A172 (cell line): ENCODE results near the gene LRRC59. TPM values are rescaled to one million over a fixed set of nuclear protein-coding genes. Genes with fewer than 3 reads are reported as not detected.
"Not testable (repeated sequence)": the region's sequence is repeated elsewhere in the genome, so short reads cannot be mapped to it uniquely, and the experiment has no call there.

Experiments used
- DNase-seq: peaks from one replicate; pipeline ENCODE4 v3.0.0-alpha.2; 2015; ENCODE audit warnings: low spot score
- total RNA-seq: library from RNA; depleted of rRNA; stranded (reverse); fragments of >200 nt; shearing (Covaris generic); gene quantifications from 2 replicates; pipeline ENCODE4 v1.2.3, GENCODE V29; 2014; rRNA removed

LRRC59 gene
- total RNA-seq = 259 and 262 TPM in 2 replicates

GRCh38 chr17:50397111-50397918, at the start of gene LRRC59:
Gene LRRC59 (minus strand): TSS chr17:50397523. CDS start chr17:50397317, 206 bp downstream.
- peak; percentile 72 for DNase-seq

GRCh38 chr17:50445730-50446325, 48.5 kb upstream of the LRRC59 start:
- no peak for DNase-seq

DNA sequence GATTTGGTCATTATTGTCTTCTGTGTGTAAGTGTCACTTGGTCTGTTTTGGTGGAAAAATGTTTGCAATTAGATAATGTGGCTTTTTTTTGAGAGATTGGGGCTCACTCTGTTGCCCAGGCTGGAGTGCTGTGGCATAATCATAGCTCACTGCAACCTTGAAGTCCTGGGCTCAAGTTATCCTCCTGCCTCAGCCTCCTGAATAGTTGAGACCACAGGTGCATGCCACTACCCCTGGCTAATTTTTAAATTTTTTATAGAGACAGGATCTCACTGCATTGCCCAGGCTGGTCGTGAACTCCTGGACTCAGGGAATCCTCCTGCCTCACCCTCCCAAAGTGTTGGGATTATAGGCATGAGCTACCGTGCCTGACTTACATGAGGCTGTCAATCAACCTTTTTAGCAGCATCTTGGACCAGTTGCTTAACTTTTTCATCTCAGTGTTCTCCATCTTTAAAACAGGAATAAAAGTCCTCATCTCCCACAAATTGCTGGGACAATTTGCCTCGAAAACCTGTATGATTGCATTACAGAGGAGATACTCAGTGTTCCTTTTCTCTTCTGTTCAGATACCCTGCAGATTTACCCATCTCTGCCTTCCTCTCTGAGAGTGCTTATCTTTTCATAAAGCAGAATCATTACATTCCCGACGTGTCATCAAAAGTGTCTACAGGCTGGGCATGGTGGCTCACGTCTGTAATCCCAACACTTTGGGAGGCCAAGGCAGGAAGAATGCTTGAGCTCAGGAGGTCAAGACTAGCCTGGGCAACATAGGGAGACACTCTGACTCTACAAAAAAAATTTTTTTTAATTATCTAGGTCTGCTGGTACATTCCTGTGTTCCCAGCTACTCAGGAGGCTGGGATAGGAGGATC, 47.8 kb upstream of the LRRC59 start:
- DNase-seq = no peak

- no peak for DNase-seq
Measured at GRCh38 chr17:50443505-50443974, 46.2 kb upstream of the LRRC59 start.

- no peak for DNase-seq
Measured at GRCh38 chr17:50440838-50441829, 43.8 kb upstream of the LRRC59 start.

- no peak for DNase-seq
Measured at GRCh38 chr17:50440172-50440837, 43.0 kb upstream of the LRRC59 start.

- DNase-seq = no peak
Measured at GRCh38 chr17:50439008-50439407, 41.7 kb upstream of the LRRC59 start.

DNA sequence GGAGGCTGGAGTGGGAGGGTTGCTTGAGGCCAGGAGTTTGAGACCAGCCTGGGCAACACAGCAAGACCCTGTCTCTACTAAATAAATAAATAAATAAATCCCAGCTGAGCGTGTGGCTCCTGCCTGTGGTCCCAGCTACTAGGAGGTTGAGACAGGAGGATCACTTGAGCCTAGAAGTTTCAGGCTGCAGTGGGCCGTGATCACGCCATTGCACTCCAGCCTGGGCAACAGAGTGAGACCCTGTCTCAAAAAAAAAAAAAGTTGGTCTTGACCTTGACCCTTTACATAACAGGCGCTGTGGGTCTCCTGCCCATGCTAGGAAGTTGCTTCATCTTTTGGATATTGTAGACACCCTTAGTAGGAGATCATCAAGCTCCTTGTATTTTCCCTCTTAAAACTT, 40.1 kb upstream of the LRRC59 start:
- DNase-seq = no peak

DNA sequence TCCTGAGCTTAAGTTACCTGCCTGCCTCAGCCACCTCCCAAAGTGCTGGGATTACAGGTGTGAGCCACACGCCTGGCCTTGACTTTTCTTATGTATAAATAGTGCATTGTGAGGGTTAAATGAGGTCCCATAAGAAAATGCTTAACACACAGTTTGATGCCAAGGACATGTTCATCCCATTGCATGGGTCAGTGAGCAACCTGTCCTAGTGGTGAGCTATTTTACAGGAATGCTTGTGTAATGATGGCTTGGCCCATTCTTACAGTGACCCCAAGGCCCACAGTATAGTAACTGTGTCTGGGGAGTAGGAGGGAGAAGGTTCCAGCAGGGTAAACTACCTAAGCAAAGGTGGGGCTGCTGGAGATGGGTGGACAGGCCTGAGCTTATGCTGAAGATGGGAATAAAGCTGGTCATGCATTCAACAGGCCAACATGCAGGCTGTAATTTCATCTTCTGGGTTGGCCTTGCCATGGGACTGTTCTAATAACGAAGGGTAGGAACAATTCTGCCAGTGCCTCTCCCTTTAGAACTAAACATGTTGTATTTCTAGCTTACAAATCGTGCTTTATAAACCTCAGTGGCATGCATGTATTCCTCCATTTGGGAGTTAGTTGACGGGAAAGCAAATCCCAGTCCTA, 34.9 kb upstream of the LRRC59 start:
- DNase-seq = no peak

- no peak for DNase-seq
Measured at GRCh38 chr17:50430821-50431618, 33.7 kb upstream of the LRRC59 start.

- no peak for DNase-seq
Measured at GRCh38 chr17:50429793-50430192, 32.5 kb upstream of the LRRC59 start.

DNA sequence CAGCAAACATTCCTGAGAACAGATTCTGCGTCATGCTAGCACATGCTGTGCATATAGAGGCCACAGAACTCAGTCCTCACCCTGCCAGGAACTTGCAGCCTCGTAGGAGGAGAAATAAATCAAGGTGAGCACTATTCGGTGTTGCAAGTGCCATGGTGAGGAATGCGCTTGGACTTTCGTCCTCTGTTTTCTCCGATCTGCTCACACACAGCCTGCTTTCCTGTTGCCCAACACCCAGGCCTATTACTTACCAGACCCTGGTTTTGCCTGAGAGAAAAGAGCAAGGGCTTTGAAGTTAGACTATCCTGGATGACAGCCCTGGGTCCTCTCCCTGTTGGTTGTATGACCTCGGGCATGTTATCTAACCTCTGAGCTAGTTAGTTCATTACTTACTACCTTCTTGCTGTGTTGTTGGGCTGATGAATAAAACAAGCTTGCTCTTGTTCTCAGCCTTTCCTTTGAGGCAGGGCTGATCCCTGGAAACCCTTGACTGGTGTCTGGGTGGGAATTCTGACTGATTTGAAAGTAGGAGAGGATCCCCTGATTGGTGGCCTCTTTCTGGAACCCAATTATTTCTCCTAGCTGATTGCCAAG, 31.6 kb upstream of the LRRC59 start:
- no peak for DNase-seq

DNA sequence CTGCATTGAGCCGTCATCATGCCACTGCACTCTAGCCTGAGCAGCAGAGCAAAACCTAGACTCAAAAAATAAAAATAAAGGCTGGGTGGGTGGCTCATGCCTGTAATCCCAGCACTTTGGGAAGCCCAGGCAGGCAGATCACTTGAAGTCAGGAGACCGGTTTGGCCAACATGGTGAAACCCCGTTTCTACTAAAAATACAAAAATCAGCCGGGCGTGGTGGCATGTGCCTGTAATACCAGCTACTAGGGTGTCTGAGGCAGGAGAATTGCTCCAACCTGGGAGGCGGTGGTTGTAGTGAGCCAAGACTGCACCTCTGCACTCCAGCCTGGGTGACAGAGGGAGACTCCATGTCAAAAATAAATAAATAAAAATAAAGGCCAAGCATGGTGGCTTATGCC, 30.8 kb upstream of the LRRC59 start:
- DNase-seq = not testable (repeated sequence)

DNA sequence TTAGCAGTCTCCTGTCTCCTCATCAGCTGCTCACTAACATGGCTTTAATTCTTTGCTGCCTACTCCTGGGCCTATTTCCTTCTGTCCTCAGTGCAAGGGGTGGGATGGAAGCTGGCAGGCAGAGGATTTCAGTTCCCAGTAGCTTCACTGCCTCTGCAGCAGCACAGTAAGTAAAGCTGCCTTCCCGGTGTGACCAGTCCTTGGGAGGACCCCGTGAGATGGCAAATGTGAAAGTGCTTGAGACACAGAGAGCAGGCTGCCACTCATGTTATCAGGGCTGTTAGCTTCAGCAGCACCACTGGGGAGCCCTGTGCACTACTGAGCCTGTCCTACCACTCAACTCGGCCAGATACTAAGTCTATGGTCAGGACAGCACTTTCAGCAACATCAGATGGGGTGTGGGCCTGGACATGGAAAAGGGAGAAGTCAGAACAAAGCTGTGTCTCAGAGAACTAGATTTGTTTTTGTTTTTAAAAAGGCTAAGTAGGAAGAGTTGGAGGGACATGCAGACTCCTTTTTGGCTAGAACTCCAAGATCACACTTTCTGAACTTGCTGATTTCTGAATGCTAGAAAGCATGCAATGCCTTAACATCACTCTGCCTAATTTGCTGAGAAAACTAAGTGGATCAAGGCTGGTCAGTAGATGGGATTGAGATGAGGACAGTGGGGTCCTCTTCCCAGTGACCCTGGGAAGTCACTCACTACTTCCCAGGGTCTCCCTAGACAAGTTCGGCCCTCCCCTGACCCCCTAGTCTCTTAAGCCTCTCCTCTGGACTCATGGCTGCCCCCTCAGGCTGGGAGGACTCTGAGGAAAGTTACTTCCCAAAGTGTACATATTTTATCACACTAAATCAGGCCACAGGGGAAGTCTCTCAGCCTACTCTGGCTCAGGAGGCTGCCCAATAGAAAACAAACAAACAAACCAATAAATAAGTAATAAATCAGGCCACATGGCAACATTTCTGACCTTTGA, 29.8 kb upstream of the LRRC59 start:
- DNase-seq = peak; percentile 44

GRCh38 chr17:50426472-50426782, 29.1 kb upstream of the LRRC59 start:
- DNase-seq = no peak

DNA sequence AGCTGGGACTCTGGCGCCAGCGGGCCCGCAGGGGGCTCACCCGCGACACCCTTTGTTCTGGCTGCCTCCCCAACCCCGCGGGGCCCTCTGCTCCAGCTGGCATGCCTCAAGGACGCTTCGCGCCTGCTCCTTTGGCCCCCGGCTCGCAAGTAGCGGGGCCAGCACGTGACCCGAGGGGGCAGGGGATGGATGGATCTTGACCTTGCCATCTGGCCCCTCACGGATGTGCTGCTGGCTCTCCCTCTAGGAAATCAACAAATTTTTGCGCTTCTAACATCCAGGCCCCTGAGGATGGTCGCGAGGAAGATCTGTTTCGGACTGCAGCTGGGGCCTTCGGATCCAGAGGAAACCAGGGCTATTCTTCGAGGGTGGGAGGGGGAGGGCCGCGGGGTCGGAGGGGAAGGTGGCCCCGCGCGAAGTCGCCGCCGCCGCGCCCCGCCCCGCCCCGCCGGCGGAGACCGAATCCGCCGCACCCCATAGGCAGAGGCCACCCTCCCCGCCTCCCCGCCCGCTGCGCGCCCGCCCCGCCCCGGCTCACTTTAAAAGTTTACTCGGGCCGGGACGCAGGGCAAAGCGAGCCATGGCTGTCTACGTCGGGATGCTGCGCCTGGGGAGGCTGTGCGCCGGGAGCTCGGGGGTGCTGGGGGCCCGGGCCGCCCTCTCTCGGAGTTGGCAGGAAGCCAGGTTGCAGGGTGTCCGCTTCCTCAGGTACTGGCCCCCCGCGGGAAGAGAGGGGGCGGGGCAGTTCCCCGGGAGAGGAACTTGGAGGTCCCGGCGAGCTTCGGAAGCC, 28.6 kb upstream of the LRRC59 start, which contains the start of gene ACSF2:
Gene ACSF2 (plus strand): TSS at position 537 of the 790 bp plus-strand sequence. CDS start 44 bp downstream, at position 581.
- peak; percentile 44 for DNase-seq
